ELF-1 (cell line): Measurements from ENCODE around the gene OR2T11.
"Not testable (repeated sequence)": the region's sequence is repeated elsewhere in the genome, so short reads cannot be mapped to it uniquely, and the experiment has no call there.

Experiments used
- DNase-seq: peaks from one replicate; pipeline ENCODE4 v3.0.0-alpha.2; 2016; ENCODE audit warnings: low read depth, low spot score

The OR2T11 gene

GRCh38 chr1:248634991-248635390 is at the start of gene OR2T11:
Gene OR2T11 (minus strand): TSS chr1:248635091. CDS start chr1:248627128, 7,963 bp downstream.
- not testable (repeated sequence) for DNase-seq

GRCh38 chr1:248681651-248682050 is 46.8 kb upstream of the OR2T11 start:
- DNase-seq: no peak

- DNase-seq: no peak
Measured at GRCh38 chr1:248670003-248670402, 35.1 kb upstream of the OR2T11 start.

- DNase-seq: not testable (repeated sequence)
Measured at GRCh38 chr1:248663453-248664328, 28.8 kb upstream of the OR2T11 start.

- not testable (repeated sequence) for DNase-seq
Measured at GRCh38 chr1:248656797-248657196, 21.9 kb upstream of the OR2T11 start.

GRCh38 chr1:248655354-248655753 is 20.5 kb upstream of the OR2T11 start, which contains the start of gene OR2T27:
Gene OR2T27 (minus strand): TSS chr1:248655528. CDS start chr1:248650884, 4,644 bp downstream.
- DNase-seq: not testable (repeated sequence)

GRCh38 chr1:248648770-248649536 is 14.1 kb upstream of the OR2T11 start:
- not testable (repeated sequence) for DNase-seq

GRCh38 chr1:248645178-248645577 is 10.3 kb upstream of the OR2T11 start, which contains the start of gene OR2T35:
Gene OR2T35 (minus strand): TSS chr1:248645278. CDS start chr1:248639258, 6,020 bp downstream.
- DNase-seq: not testable (repeated sequence)

GRCh38 chr1:248642971-248643651 is 8.2 kb upstream of the OR2T11 start:
- DNase-seq: not testable (repeated sequence)

GRCh38 chr1:248641583-248641982 is 6.7 kb upstream of the OR2T11 start:
- DNase-seq: not testable (repeated sequence)

- DNase-seq: not testable (repeated sequence)
Measured at GRCh38 chr1:248640906-248641305, 6.0 kb upstream of the OR2T11 start.

- DNase-seq: not testable (repeated sequence)
Measured at GRCh38 chr1:248639652-248640051, 4.8 kb upstream of the OR2T11 start.

GRCh38 chr1:248636612-248637011 is 1.7 kb upstream of the OR2T11 start:
- not testable (repeated sequence) for DNase-seq

GRCh38 chr1:248631354-248632008 is 3.4 kb downstream of the OR2T11 start:
- DNase-seq: no peak

GRCh38 chr1:248630551-248630950 is 4.3 kb downstream of the OR2T11 start:
- DNase-seq: no peak

- no peak for DNase-seq
Measured at GRCh38 chr1:248627971-248628844, 6.7 kb downstream of the OR2T11 start.

- no peak for DNase-seq
Measured at GRCh38 chr1:248625971-248626370, 8.9 kb downstream of the OR2T11 start.

GRCh38 chr1:248625166-248625565 is 9.7 kb downstream of the OR2T11 start:
- no peak for DNase-seq

GRCh38 chr1:248622570-248623001 is 12.3 kb downstream of the OR2T11 start:
- no peak for DNase-seq

GRCh38 chr1:248621770-248622169 is 13.1 kb downstream of the OR2T11 start:
- DNase-seq: no peak
